Activated CD8-positive, alpha-beta memory T cell treated with anti-CD3 and anti-CD28 coated beads, Interleukin-2, amount 50 U/mL, for 1 hour (primary cell): Measurements from ENCODE around the gene RPL13.
"Not testable (repeated sequence)": the region's sequence is repeated elsewhere in the genome, so short reads cannot be mapped to it uniquely, and the experiment has no call there.

ENCODE experiments used
- DNase-seq: peaks from one replicate; pipeline ENCODE4 v3.0.0-alpha.2; 2020; ENCODE audit errors: extremely low read depth

RPL13 gene

GRCh38 chr16:89562939-89563338 lies 2.5 kb downstream of the RPL13 start:
- no peak for DNase-seq

- no peak for DNase-seq
Observed at GRCh38 chr16:89563639-89564392, 3.3 kb downstream of the RPL13 start.

- no peak for DNase-seq
Observed at GRCh38 chr16:89564476-89565255, 4.2 kb downstream of the RPL13 start.

- no peak for DNase-seq
Observed at GRCh38 chr16:89565256-89565505, 4.7 kb downstream of the RPL13 start.

- DNase-seq: no peak
Observed at GRCh38 chr16:89565506-89566372, 5.3 kb downstream of the RPL13 start.

- DNase-seq: no peak
Observed at GRCh38 chr16:89567656-89568594, 7.4 kb downstream of the RPL13 start.

GRCh38 chr16:89569506-89570341 lies 9.2 kb downstream of the RPL13 start:
- no peak for DNase-seq

GRCh38 chr16:89570342-89570923 lies 10.0 kb downstream of the RPL13 start:
- DNase-seq: no peak

DNA sequence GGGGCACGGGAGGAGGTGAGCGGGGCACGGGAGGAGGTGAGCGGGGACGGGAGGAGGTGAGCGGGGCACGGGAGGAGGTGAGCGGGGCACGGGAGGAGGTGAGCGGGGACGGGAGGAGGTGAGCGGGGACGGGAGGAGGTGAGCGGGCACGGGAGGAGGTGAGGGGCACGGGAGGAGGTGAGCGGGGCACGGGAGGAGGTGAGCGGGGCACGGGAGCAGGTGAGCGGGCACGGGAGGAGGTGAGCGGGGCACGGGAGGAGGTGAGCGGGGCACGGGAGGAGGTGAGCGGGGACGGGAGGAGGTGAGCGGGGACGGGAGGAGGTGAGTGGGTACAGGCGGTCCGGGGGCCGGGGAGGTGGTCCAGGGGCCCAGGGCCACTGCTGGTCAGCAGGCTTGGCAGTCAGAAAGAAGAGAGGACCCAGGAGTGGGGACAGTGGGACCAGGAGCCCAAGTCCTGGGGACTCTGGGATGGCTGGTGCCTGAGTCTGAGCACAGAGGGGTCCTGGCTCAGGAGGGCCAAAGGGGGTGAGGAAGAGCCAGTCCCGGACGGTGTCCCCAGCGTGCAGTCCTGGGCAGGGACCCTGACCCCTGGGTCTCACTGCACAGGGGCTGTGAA lies 10.6 kb downstream of the RPL13 start:
- not testable (repeated sequence) for DNase-seq

DNA sequence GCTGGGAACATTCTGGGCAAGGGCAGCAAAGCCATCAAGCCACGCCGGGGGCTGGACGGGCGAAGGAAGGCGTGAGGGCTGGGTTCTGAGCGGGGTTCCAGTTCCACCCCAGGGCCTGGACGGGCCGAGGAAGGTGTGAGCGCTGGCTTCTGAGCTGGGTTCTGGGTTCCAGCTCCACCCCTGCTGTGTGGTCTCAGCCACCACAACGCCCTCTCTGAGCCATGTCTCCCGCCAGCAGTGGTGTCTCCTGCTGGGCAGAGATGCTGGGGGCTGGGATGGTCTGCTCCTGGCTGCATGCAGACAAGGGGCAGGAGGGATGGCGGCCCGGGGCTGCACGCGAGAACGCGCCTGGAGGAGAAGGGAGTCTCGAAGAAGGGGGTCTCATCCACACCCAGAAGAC lies 11.2 kb downstream of the RPL13 start:
- DNase-seq: no peak

DNA sequence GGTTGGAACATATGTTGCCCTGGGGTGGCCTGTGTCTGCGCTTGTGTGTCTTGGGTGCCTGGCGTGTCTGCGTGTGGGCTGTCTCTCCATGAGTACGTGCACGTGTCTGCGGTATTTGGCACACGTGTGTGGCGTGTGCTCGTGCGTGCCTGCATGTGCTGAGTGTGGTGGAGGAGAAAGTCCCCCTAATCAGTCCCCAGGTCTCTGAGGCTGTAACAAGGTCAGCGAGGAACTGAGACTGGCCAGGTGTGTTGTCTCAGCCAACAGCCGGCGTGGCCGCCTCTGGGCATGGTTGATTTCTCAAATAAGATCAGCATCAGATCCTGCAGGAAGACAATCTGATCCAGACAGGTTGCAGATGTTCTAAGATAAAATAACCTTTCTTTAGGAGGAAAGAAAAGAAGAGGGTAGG lies 11.6 kb downstream of the RPL13 start:
- no peak for DNase-seq

DNA sequence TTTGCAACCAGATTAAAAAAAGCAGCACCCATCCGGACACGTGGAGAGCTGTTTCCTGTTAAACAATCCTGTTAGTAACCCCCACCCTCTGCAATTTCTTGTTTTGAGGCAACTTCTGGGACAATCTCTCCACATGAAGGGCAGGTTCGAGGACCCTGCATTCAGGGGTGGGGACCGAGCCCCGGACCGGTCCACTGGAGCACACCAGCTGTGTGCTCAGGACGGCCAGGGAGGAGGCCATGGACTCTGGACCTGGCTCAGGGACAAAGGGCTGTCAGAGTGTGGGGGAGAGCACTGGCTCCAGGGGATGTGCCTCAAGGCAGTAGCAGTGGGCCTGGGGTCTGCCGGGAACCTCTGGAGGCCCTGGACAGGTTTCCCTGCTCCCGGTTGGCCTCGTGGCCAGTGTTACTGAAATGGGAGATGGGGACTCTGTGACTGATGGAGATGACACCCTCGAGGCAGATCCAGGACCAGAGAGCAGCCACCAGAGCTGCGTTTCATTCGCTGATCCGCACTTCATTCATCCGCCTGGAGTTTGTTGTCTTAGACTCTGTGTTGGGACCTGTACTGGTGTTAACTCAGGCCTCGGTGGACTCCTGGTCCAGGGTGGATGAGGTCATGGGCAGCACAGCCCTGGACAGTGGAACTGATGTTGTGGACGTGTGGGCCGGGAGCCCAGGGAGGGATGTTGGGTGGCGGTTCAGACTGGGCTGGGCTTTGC lies 12.2 kb downstream of the RPL13 start:
- no peak for DNase-seq

DNA sequence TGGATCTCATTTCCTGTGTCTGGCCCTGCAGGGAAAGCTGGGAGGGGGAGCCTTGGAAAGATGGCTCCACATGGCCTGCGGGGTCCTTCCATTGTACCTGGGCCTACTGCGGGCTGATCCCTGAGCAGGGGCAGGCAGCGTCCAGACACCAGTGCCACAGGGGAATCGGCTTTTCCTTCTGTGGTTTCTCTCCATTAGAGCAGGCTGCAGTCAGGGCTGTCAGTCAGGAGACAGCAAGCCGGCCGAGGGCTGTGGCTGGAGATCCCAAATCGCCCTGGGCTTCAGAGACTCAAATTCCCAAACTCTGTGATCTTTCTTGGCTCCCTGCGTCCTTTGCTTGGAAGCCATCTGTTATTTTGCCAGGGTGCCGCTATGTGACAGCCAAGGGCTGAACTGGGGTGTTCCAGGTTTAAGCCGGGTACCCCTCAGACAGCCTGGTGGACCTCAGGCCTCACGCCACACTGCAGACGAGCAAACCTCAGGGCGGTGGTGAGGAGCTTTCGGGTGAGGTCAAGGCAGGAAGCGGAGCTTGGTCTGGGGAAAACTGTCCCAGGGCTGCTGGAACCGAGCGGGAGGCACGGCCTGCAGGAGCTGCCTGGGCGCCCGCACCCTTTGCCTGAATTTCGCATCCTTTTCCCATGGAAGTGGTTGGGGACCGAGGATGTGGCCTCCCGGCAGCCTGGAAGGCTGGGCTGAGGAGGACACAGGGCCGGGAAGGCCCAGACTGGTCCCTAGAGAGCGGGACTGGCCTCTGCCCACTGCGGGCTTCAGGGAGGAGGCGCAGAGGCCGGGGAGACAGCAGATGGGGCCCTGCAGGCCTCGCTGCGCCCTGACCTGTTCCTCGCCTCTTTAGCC lies 13.6 kb downstream of the RPL13 start:
- no peak for DNase-seq

GRCh38 chr16:89574681-89575246 lies 14.3 kb downstream of the RPL13 start:
- DNase-seq: no peak

DNA sequence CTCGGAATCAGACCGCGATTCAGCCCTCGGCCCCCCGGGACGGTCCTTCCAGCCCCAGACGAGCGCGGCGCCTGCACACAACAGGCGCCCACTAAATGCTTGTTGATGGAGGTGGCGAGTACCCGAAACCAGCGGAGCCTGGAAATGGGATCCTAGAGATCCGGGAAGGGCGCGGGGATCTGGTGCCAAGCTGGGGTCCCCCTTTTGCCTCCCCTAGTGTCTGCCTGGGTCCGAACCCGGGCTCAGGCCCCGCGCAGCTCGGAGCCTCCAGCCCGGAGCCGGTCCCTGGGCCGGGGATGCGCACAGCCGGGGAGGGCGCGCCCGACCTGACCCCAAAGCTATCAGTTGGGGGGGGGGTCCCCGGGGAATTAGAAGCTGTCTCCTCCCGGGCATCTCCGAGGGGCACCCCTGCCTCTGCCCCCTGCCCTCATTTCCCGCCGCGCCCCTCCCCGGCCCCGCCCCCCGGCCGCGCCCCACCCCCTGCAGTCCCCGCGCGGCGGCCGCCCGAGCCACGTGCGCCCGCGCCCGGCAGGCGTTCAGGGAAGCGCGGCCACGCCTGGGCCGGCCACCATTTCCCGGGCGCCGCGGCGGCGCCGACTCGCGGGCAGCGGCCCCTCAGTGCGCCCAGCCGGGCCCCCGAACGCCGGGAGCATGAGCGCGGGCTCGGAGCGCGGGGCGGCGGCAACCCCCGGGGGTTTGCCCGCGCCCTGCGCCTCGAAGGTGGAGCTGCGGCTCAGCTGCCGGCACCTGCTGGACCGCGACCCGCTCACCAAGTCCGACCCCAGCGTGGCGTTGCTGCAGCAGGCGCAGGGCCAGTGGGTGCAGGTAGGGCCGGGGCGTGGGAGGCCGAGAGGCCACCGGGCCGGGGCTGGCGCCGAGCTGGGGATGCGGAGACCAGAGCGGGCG lies 15.0 kb downstream of the RPL13 start, which contains the start of gene CPNE7:
Gene CPNE7, plus strand, starts transcription at position 512 of the 906 bp plus-strand sequence. Its CDS starts 140 bp downstream, at position 652.
- no peak for DNase-seq
